ENCODE results near the gene SYNJ2.
"Not testable (repeated sequence)": the region's sequence is repeated elsewhere in the genome, so short reads cannot be mapped to it uniquely, and the experiment has no call there.

The SYNJ2 gene

GRCh38 chr6:157959451-157960227 is 22.0 kb upstream of the SYNJ2 start:
- DNase-seq, result no peak

GRCh38 chr6:157961153-157961831 is 20.4 kb upstream of the SYNJ2 start:
- no peak for DNase-seq

- DNase-seq, result no peak
These were observed 19.7 kb upstream of the SYNJ2 start for GRCh38 chr6:157961832-157962575.

GRCh38 chr6:157962601-157963302 is 18.9 kb upstream of the SYNJ2 start:
- DNase-seq, result peak; percentile 50 to 52

- DNase-seq, result no peak
These were observed 17.6 kb upstream of the SYNJ2 start for GRCh38 chr6:157964100-157964499.

GRCh38 chr6:157965387-157965786 is 16.3 kb upstream of the SYNJ2 start:
- DNase-seq, result no peak

- DNase-seq, result no peak
These were observed 15.1 kb upstream of the SYNJ2 start for GRCh38 chr6:157966589-157966977.

GRCh38 chr6:157967020-157967419 is 14.6 kb upstream of the SYNJ2 start:
- DNase-seq, result peak in 1 of 2 experiments; percentile 16

- no peak for DNase-seq
These were observed 14.2 kb upstream of the SYNJ2 start for GRCh38 chr6:157967486-157967885.

GRCh38 chr6:157972177-157972576 is 9.5 kb upstream of the SYNJ2 start:
- not testable (repeated sequence) for DNase-seq

GRCh38 chr6:157974341-157974894 is 7.2 kb upstream of the SYNJ2 start:
- DNase-seq, result no peak

- no peak for DNase-seq
These were observed 6.7 kb upstream of the SYNJ2 start for GRCh38 chr6:157974967-157975366.

GRCh38 chr6:157975456-157975855 is 6.2 kb upstream of the SYNJ2 start:
- no peak for DNase-seq

GRCh38 chr6:157976345-157977175 is 5.1 kb upstream of the SYNJ2 start:
- DNase-seq, result no peak

- DNase-seq, result no peak
These were observed 4.4 kb upstream of the SYNJ2 start for GRCh38 chr6:157977176-157977804.

- no peak for DNase-seq
These were observed 3.5 kb upstream of the SYNJ2 start for GRCh38 chr6:157978021-157978783.

- DNase-seq, result peak in 1 of 2 experiments; percentile 64
These were observed 1.2 kb upstream of the SYNJ2 start for GRCh38 chr6:157980288-157981131.

- DNase-seq, result no peak
These were observed 600 bp upstream of the SYNJ2 start for GRCh38 chr6:157981132-157981394.

GRCh38 chr6:157982102-157982562 is 469 bp downstream of the SYNJ2 start:
- DNase-seq, result peak; percentile 58 to 62
